Endothelial cell of umbilical vein (primary cell): ENCODE results near the gene MUL1. TPM values are rescaled to one million over a fixed set of nuclear protein-coding genes. Genes with fewer than 3 reads are reported as not detected.

Source experiments
- BruUV-seq: library from RNA; stranded (reverse); fragments of 400-500 nt; replicated peaks from 2 replicates; lab custom pipeline; 2021; lab: Mats Ljungman, UMichigan
- CTCF ChIA-PET: fragments of 300-600, 350-600 bp; sonication (Branson Sonifier 250); formaldehyde crosslinking; loops from one replicate; lab custom pipeline; 2021; ENCODE audit warnings: antibody characterized with exemption, inconsistent platforms; lab: Charles Lee
- POLR2A ChIA-PET: fragments of 300-600, 350-600 bp; sonication (Branson Sonifier 250); formaldehyde crosslinking; loops from one replicate; lab custom pipeline; 2021; ENCODE audit warnings: antibody characterized with exemption, inconsistent platforms; lab: Charles Lee
- DNase-seq: peaks from one replicate; pipeline ENCODE4 v3.0.0-alpha.2; 2011; ENCODE audit warnings: low read depth, low spot score
- FAIRE-seq: peaks from 2 replicates; lab custom pipeline; 2011; peaks lifted over from hg19 to GRCh38; lab: Jason Lieb, UNC
- H2AFZ ChIP-seq: 2 replicates; pipeline ENCODE4 v1.6.0; 2012; ENCODE audit warnings: low read depth, low read length, control low read depth, inconsistent platforms
- H3K27ac ChIP-seq: 2 replicates; pipeline ENCODE4 v1.5.1; 2011; ENCODE audit warnings: low read depth, mild to moderate bottlenecking, control low read depth, low read length, moderate library complexity; ENCODE audit not compliant: insufficient read depth
- H3K27me3 ChIP-seq, 2 experiments: 2 replicates each; pipeline versions ENCODE4 v1.6.0 to v1.6.1; 2011; ENCODE audit warnings: low read length in 2 of 2, mixed read lengths in 1 of 2; ENCODE audit not compliant: control insufficient read depth in 2 of 2, insufficient read depth in 2 of 2
- H3K36me3 ChIP-seq, 2 experiments: 2 replicates in 1 of 2; 3 replicates in 1 of 2; pipeline ENCODE4 v1.5.1; 2011; ENCODE audit warnings: low read length in 2 of 2, mild to moderate bottlenecking in 1 of 2, moderate library complexity in 1 of 2; ENCODE audit not compliant: control insufficient read depth in 2 of 2, insufficient read depth in 2 of 2; ENCODE audit errors: extremely low read depth in 1 of 2
- H3K4me1 ChIP-seq: 3 replicates; pipeline ENCODE4 v1.5.1; 2011; ENCODE audit warnings: mild to moderate bottlenecking, low read length; ENCODE audit not compliant: control insufficient read depth, insufficient read depth; ENCODE audit errors: extremely low read depth
- H3K4me2 ChIP-seq: 2 replicates; pipeline ENCODE4 v1.6.1; 2011; ENCODE audit warnings: low read length, control low read depth, mixed read lengths; ENCODE audit not compliant: insufficient read depth
- H3K4me3 ChIP-seq, 3 experiments: fragments of 200-600 bp in 1 of 3; sonication (generic), shearing (Covaris generic) in 1 of 3; replicated peaks in 1 of 3; 2 replicates each; pipeline ENCODE4 v1.5.1; 2011 to 2016; ENCODE audit warnings: control low read depth in 3 of 3, low read length in 3 of 3, mild to moderate bottlenecking in 2 of 3, inconsistent platforms in 1 of 3, low read depth in 1 of 3, moderate library complexity in 1 of 3; ENCODE audit not compliant: insufficient read depth in 1 of 3
- H3K79me2 ChIP-seq: 2 replicates; pipeline ENCODE4 v1.6.0; 2012; ENCODE audit warnings: low read length, inconsistent platforms; ENCODE audit not compliant: control insufficient read depth, insufficient read depth
- H3K9ac ChIP-seq: replicated peaks from 2 replicates; pipeline ENCODE3; 2011; ENCODE audit warnings: low read length, control low read depth; ENCODE audit not compliant: insufficient read depth; ENCODE audit errors: extremely low read depth
- H3K9me1 ChIP-seq: replicated peaks from 3 replicates; pipeline ENCODE4 v1.6.0; 2011; ENCODE audit warnings: mild to moderate bottlenecking, low read length; ENCODE audit not compliant: control insufficient read depth, insufficient read depth; ENCODE audit errors: extremely low read depth
- H3K9me3 ChIP-seq: replicated peaks from 2 replicates; pipeline ENCODE4 v1.5.1; 2012; ENCODE audit warnings: low read length, inconsistent platforms; ENCODE audit not compliant: control insufficient read depth, insufficient read depth
- H4K20me1 ChIP-seq: replicated peaks from 2 replicates; pipeline ENCODE3; 2011; ENCODE audit warnings: mild to moderate bottlenecking, low read length; ENCODE audit not compliant: control insufficient read depth, insufficient read depth; ENCODE audit errors: extremely low read depth
- GATA2 ChIP-seq: IDR thresholded peaks from 2 replicates; pipeline ENCODE4 v1.7.0; 2011; ENCODE audit warnings: low read depth, mild to moderate bottlenecking, moderate library complexity, mixed read lengths, low read length; ENCODE audit not compliant: insufficient read length, insufficient read depth
- JUN ChIP-seq: IDR thresholded peaks from 2 replicates; pipeline ENCODE4 v1.6.1; 2011; ENCODE audit warnings: borderline replicate concordance, low read depth; ENCODE audit not compliant: insufficient read length, insufficient read depth
- MYC ChIP-seq: IDR thresholded peaks from one replicate; pipeline ENCODE4 v1.6.1; 2011; ENCODE audit warnings: mild to moderate bottlenecking, low read depth, low read length
- POLR2A ChIP-seq: IDR thresholded peaks from 2 replicates; pipeline ENCODE4 v1.6.1; 2012; ENCODE audit warnings: low read depth, mild to moderate bottlenecking, control low read depth, low read length
- POLR2AphosphoS5 ChIP-seq: IDR thresholded peaks from 2 replicates; pipeline ENCODE4 v1.6.1; 2012; ENCODE audit warnings: low read depth, mild to moderate bottlenecking, control low read depth, low read length, moderate library complexity; ENCODE audit not compliant: insufficient read depth
- dilution Hi-C: fragments of 300-500 bp; cut with MboI; formaldehyde crosslinking; loops from one replicate; pipeline ENCODE4 v1.15.0; 2019; ENCODE audit warnings: low sequenced_read_pairs; ENCODE audit not compliant: extremely low pct_ligation_motif_present
- intact Hi-C: fragments of 100-400 bp; cut with micrococcal nuclease; formaldehyde crosslinking; loops from one replicate; pipeline ENCODE4 v1.10.0; 2022
- polyA plus RNA-seq, 4 experiments: library from polyadenylated mRNA; depleted of rRNA in 3 of 4; stranded (reverse) in 3 of 4; unstranded in 1 of 4; fragments of >200 nt; gene quantifications; 2 replicates each; pipeline versions ENCODE4 v1.2.1 to v1.2.3, GENCODE V29; 2011 to 2012; ENCODE audit warnings: missing spikeins in 1 of 4
- total RNA-seq: library from RNA; stranded (reverse); gene quantifications from 2 replicates; pipeline ENCODE4 v1.2.3, GENCODE V29; 2021
- TF ChIP-seq, protein P1 (sequence below), 2 donors: IDR thresholded peaks; 1 replicate in 1 of 2; 2 replicates in 1 of 2; pipeline ENCODE4 v1.5.1; 2011; ENCODE audit warnings: low read length in 2 of 2, mild to moderate bottlenecking in 2 of 2, moderate library complexity in 2 of 2, control low read depth in 1 of 2, inconsistent platforms in 1 of 2, low read depth in 1 of 2; ENCODE audit not compliant: insufficient read depth in 1 of 2; ENCODE audit errors: extremely low read depth in 1 of 2
- TF ChIP-seq, protein P2 (sequence below): IDR thresholded peaks from 2 replicates; pipeline ENCODE4 v1.6.1; 2011; ENCODE audit not compliant: insufficient read depth, insufficient read length

The MUL1 gene
- total and polyA plus RNA-seq, 2 donors (not counting 3 experiments of a cell fraction or from before 2014, with no cell fraction given) = 28.3 to 29.5 TPM

DNA sequence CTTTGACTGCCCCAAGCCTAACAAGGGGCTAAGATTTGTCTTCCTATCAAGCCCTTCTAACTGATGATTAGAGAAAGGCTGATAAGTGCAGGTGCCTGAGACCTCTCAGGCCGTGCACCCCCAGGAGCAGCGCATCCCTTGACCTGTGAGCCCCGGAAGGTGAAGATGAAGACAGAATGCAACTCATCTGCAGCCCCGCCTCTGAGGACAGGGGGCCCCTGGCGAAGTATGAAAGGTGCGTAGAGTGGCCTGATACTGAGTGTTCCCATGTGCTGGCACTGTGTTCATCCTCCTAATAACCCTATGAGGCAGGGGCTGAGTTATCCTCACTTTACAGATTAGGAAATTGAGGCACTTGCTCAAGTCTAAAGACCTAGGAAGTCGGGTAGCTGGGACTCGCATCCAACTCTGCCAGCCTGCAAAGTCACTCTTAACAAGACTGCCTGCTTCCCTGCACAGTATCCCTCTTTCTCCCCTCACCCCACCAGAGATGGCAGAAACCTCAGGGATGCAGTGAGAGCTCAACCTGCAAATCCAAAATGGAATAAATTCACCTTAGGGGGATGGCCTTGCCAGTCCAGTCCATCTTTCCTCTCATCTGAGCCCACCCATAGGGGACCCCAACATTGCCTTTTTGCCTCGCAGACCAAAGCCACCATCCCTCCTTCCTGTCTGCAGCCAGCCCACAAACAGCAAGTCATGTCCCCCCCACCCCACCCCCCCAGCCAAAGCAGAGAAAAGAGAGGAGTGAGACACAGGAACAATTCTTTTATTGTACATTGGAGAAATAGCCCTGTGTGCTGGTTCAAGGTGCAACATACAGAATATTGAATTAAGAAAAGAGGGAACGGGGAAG lies 26.1 kb downstream of the MUL1 start:
- FAIRE-seq (no peak), DNase-seq (no peak)
- TF ChIP-seq MYC (no peak), GATA2 (no peak), JUN (no peak), POLR2AphosphoS5 (no peak), POLR2A (no peak)
- TF ChIP-seq, protein P1, sequence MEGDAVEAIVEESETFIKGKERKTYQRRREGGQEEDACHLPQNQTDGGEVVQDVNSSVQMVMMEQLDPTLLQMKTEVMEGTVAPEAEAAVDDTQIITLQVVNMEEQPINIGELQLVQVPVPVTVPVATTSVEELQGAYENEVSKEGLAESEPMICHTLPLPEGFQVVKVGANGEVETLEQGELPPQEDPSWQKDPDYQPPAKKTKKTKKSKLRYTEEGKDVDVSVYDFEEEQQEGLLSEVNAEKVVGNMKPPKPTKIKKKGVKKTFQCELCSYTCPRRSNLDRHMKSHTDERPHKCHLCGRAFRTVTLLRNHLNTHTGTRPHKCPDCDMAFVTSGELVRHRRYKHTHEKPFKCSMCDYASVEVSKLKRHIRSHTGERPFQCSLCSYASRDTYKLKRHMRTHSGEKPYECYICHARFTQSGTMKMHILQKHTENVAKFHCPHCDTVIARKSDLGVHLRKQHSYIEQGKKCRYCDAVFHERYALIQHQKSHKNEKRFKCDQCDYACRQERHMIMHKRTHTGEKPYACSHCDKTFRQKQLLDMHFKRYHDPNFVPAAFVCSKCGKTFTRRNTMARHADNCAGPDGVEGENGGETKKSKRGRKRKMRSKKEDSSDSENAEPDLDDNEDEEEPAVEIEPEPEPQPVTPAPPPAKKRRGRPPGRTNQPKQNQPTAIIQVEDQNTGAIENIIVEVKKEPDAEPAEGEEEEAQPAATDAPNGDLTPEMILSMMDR (IDR thresholded peaks at IDR 0.05; ENCODE audit: extremely low read depth in 1 of 2, insufficient read depth in 1 of 2, low read depth in 1 of 2, low read length in 2 of 2) = no peak
- TF ChIP-seq, protein P2, sequence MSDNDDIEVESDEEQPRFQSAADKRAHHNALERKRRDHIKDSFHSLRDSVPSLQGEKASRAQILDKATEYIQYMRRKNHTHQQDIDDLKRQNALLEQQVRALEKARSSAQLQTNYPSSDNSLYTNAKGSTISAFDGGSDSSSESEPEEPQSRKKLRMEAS = no peak
- no peaks in the 10 kb centered on the region for H4K20me1 ChIP-seq
- H3K9me1 ChIP-seq = no peaks in the 10 kb centered on the region
- H3K79me2 ChIP-seq = no peaks in the 10 kb centered on the region
- POLR2A ChIA-PET = no interaction called here
- peaks cover 0 to 2% of the 10 kb centered on the region in 2 experiments for H3K27me3 ChIP-seq
- H2AFZ ChIP-seq = no peak overlapping the region
- H3K4me3 ChIP-seq = no peak overlapping the region
- H3K9ac ChIP-seq = no peak overlapping the region
- peaks cover 12% of the 10 kb centered on the region for H3K4me1 ChIP-seq
- H3K9me3 ChIP-seq = no peaks in the 10 kb centered on the region
- CTCF ChIA-PET = interaction anchor here (1.2 to 6.2 kb wide), 4 partner anchors 9 to 564 kb away, joined by 3 to 45 read pairs (median 12); no protein-coding TSS in a partner anchor
- no peak overlapping the region for H3K27ac ChIP-seq
- no peak overlapping the region for H3K4me2 ChIP-seq
- dilution Hi-C loops (no loop called here), intact Hi-C loops (no loop called here)
- no peaks in the 10 kb centered on the region for H3K36me3 ChIP-seq
- BruUV-seq = no TSS peak
